ENCODE results near the gene FAM114A2.

FAM114A2 gene

DNA sequence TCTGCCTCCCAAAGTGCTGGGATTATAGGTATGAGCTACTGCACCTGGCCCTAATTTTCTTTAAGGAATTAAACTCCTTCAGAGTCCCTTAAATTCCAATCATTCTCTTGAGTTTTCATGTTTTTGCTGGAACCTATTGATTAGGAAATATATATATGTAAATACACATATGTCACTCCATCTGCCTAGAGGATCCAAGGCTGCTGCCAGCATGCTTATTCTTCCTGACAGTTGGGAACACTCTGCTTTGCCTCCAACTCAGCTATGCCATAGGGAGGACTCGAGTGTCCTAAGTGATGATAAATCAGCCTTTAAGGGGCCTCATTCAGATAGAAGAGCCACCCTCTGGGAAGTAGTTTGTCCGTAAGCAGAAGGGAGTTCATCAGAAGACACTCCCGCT, 21.9 kb upstream of the FAM114A2 start:
- TF ChIP-seq, protein P1, sequence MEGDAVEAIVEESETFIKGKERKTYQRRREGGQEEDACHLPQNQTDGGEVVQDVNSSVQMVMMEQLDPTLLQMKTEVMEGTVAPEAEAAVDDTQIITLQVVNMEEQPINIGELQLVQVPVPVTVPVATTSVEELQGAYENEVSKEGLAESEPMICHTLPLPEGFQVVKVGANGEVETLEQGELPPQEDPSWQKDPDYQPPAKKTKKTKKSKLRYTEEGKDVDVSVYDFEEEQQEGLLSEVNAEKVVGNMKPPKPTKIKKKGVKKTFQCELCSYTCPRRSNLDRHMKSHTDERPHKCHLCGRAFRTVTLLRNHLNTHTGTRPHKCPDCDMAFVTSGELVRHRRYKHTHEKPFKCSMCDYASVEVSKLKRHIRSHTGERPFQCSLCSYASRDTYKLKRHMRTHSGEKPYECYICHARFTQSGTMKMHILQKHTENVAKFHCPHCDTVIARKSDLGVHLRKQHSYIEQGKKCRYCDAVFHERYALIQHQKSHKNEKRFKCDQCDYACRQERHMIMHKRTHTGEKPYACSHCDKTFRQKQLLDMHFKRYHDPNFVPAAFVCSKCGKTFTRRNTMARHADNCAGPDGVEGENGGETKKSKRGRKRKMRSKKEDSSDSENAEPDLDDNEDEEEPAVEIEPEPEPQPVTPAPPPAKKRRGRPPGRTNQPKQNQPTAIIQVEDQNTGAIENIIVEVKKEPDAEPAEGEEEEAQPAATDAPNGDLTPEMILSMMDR (IDR thresholded peaks at IDR 0.05; ENCODE audit: extremely low read depth, missing control alignments) = no peak
- DNase-seq (ENCODE audit: low spot score) = no peak

- no peak for DNase-seq (ENCODE audit: low spot score)
- TF ChIP-seq, protein P1 (IDR thresholded peaks at IDR 0.05; ENCODE audit: extremely low read depth, missing control alignments) = no peak
Observed at GRCh38 chr5:154059583-154059982, 20.9 kb upstream of the FAM114A2 start.

- TF ChIP-seq, protein P1 (IDR thresholded peaks at IDR 0.05; ENCODE audit: extremely low read depth, missing control alignments) = no peak
- DNase-seq (ENCODE audit: low spot score) = peak; percentile 8
Observed at GRCh38 chr5:154059039-154059430, 20.3 kb upstream of the FAM114A2 start.

DNA sequence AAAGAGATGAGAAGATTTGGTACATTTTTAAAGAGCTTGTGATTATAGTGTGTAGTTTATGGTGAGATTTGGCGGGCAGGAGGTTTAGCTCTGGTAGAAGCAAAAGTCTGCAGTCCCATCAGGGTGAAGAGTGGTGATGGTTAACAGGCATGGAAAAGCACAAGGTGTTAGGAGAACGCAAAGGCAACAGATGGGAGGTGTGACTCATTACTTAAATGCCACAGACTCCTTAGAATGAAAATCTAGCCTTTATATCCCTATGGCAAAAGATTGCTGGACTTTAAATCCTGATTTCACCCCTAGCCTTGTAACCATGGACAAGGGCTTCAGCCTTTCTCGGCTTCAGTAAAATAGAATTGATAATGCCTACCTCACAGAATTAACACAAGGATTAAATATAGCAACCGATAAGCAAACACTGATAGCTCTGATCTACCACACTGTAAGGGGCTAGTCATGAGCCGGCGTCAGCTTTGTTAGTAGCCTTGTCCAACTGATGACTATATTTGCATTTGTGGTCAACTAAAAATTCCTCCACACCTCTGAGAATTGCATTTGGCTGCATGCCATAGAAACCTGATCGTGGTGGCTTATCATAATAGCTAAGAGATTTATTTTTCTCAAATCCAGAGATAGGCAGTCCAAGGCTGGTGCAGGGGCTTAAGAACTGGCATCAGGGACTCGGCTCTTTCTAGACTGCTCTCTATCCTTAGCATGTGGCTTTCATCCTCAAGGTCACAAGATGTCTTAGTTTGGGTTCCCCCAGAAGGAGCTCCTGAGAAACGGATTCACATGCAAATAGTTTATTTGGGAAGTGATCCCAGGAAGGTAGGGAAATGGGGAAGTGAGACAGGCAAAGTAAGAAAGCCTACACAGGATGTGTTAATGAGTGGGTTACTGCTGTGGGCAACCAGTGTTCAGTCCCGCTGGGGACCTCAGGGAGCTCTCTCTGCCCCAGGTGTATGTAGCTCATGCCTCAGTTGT, 19.6 kb upstream of the FAM114A2 start:
- TF ChIP-seq, protein P1 (IDR thresholded peaks at IDR 0.05; ENCODE audit: extremely low read depth, missing control alignments) = no peak
- peak; percentile 22 for DNase-seq (ENCODE audit: low spot score)

DNA sequence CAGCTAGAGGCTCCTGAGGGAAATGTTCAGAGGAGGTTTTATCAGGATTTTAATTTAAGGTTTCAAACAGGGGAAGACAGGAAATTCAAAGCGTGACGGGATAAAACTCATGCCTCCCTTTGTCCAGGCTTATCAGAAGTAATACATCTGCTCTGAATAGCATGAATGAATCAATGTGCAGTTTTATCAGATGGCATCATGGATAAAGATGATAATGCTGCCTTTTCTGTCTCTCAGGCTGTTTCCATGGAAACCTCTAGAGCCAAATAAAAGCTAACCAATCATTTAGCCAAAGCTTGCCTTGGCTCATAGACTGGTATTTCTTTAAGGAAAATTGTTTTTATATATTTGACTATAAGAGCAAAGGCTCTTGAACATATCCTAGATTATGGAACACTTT, 16.5 kb upstream of the FAM114A2 start:
- TF ChIP-seq, protein P1 (IDR thresholded peaks at IDR 0.05; ENCODE audit: extremely low read depth, missing control alignments) = no peak
- DNase-seq (ENCODE audit: low spot score) = no peak

DNA sequence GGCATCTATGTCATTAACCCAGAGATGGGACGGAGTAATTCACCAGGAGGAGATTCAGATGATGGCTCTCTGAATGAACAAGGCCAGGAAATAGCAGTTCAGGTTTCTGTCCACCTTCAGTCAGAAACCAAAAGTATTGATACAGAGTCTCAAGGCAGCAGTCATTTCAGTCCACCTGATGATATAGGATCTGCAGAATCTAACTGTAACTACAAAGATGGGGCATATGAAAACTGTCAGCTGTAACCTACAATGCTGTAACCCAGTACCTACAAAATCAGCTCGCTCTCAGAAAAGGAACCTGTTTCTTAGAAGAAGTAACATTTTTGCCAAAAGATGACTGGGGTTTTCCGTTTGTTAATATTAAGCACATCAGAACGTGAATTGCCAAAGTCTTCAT, 14.8 kb upstream of the FAM114A2 start:
- TF ChIP-seq, protein P1 (IDR thresholded peaks at IDR 0.05; ENCODE audit: extremely low read depth, missing control alignments) = no peak
- DNase-seq (ENCODE audit: low spot score) = no peak

DNA sequence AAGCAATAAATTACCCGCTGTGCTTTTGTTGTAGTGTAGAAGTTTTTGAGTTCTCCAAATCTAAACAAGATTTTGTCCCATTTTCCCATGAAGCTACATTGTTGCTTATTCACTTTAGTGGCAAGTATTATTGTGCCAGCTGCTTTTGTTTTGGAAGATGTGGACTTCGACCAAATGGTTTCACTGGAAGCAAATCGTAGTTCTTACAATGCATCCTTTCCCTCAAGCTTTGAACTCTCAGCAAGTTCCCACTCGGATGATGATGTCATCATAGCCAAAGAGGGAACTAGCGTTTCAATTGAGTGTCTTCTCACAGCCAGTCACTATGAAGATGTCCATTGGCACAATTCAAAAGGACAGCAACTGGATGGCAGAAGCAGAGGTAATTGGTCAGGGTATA, 10.9 kb upstream of the FAM114A2 start:
- no peak for DNase-seq (ENCODE audit: low spot score)
- TF ChIP-seq, protein P1 (IDR thresholded peaks at IDR 0.05; ENCODE audit: extremely low read depth, missing control alignments) = no peak
